IPS DF 4.7 (cell line): Measurements from ENCODE around the gene KCND3.

Source experiments
- DNase-seq: peaks from one replicate; pipeline ENCODE4 v3.0.0-alpha.2; 2013; ENCODE audit warnings: low spot score; ENCODE audit errors: extremely low read depth

Gene KCND3

GRCh38 chr1:111730706-111731105 is 258.8 kb downstream of the KCND3 start:
- DNase-seq = no peak

DNA sequence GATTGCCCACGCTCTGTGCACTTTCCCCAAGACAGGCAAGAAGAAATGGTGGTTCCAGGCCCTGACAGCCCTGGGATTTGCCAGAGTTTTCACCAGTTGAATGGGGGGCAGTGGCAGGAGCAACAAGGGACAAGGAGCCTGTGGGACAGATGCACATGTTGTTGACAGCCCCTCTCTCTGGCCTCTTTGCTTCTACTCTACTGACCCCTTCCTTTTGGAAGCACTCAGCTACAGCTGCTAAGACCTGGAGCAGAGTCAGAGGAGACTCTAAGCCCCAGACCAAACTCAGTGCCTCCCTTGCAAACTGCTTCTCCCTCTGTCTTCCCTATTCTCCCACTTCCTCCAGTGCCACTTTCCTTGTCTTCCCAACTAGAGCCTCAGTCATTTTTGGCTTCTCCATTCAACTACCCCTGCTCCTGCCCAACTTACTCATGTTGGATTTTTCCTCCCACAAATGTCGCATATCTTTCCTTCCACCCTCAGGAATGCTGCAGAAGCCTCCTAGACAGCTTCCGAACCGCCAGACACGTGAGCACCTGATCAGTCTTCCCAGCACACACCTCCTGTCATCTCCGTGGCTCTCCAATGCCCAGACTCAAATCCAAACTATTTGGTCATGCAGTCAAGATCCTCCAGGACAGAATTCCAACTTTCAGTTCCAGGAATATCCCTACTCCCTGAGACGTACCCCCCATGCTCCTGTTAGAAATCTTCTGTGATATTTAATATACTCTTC is 259.4 kb downstream of the KCND3 start:
- no peak for DNase-seq

- no peak for DNase-seq
These were observed 260.1 kb downstream of the KCND3 start for GRCh38 chr1:111729271-111729921.

DNA sequence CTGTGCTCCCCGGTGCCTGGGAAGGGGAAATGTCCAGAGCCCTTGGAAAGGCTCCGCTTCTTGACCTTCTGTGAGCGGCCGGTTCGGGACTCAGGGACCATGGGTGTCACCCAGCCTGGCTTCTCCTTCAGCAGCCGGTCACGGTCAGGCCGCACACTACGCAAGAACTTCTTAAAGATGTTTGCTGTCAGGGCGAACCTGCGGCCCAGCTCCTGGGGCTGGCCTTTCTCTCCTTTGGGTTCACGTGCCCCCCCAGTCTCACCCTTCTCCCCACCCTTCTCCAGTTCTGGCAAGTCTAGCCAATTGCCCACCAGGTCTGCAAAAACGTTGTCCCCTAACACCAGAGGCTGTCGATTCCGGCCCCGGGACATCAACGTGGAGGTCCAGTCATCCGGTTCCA is 262.4 kb downstream of the KCND3 start:
- DNase-seq = no peak

- DNase-seq = no peak
These were observed 264.3 kb downstream of the KCND3 start for GRCh38 chr1:111725192-111725591.

DNA sequence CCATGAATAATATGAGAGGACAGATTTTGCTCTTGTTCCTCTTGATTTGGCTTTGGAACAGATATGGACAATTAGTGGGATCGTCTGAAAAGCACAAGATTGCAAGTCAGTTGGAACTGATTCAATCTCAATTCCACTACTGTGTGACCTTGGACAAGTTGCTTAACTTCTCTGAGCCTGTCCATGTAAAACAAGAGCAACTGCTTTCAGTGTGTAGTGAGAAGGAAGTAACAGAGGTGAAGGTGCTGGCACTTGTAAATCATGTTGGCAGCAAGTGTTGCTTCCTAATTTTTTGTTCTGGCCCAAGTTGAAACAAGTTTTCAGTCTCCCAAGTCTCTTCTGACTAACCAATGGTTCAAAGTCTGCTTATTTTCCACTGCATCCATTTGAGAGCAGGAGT is 265.6 kb downstream of the KCND3 start:
- no peak for DNase-seq

- DNase-seq = no peak
These were observed 266.2 kb downstream of the KCND3 start for GRCh38 chr1:111723091-111723806.

- DNase-seq = no peak
These were observed 268.3 kb downstream of the KCND3 start for GRCh38 chr1:111720977-111721786.
